Upper lobe of left lung (tissue), 4 donors: ENCODE results near the gene KCNJ6.

Experiments used
- EP300 ChIP-seq, 4 donors: sonication (generic); formaldehyde crosslinking; IDR thresholded peaks; one replicate each; pipeline ENCODE4 v1.5.1; 2017; ENCODE audit warnings: antibody characterized with exemption in 4 of 4, control low read depth in 2 of 4
- POLR2AphosphoS5 ChIP-seq, 2 donors: sonication (generic); formaldehyde crosslinking; IDR thresholded peaks; one replicate each; pipeline ENCODE4 v1.5.1; 2017; ENCODE audit warnings: antibody characterized with exemption in 2 of 2
- TF ChIP-seq, protein P1 (sequence below), 6 experiments: fragments of 450-650 bp in 4 of 6; fragments of 200-600 bp in 2 of 6; sonication (generic) in 2 of 6; IDR thresholded peaks; one replicate each; pipeline ENCODE4 v1.5.1; 2016 to 2019; ENCODE audit warnings: antibody characterized with exemption in 6 of 6

DNA sequence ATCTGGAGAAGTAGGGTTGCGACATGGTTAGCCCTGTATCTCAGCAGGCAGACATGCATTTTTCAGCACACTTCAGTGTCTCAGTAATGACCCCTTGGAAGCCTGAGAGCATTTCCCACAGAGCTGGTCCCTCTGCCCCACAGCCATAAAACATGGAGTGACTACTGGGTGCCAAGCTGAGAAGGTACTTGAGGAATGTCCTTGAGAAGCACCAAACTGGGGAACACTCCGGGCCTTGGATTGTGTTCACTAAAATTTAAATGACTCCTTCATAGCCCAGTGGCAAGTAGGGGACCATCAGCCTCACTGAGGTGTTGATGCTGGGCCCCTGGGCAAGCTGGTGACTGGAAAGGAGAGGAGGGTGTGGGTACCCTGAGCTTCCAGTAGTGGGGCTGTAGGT is 54.7 kb downstream of the KCNJ6 start:
- TF ChIP-seq, protein P1, sequence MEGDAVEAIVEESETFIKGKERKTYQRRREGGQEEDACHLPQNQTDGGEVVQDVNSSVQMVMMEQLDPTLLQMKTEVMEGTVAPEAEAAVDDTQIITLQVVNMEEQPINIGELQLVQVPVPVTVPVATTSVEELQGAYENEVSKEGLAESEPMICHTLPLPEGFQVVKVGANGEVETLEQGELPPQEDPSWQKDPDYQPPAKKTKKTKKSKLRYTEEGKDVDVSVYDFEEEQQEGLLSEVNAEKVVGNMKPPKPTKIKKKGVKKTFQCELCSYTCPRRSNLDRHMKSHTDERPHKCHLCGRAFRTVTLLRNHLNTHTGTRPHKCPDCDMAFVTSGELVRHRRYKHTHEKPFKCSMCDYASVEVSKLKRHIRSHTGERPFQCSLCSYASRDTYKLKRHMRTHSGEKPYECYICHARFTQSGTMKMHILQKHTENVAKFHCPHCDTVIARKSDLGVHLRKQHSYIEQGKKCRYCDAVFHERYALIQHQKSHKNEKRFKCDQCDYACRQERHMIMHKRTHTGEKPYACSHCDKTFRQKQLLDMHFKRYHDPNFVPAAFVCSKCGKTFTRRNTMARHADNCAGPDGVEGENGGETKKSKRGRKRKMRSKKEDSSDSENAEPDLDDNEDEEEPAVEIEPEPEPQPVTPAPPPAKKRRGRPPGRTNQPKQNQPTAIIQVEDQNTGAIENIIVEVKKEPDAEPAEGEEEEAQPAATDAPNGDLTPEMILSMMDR (IDR thresholded peaks at IDR 0.05): no peak
- TF ChIP-seq EP300 (IDR thresholded peaks at IDR 0.05) (no peak), POLR2AphosphoS5 (IDR thresholded peaks at IDR 0.05) (no peak)
